ENCODE data around the gene HCAR2.

Gene HCAR2

GRCh38 chr12:122732611-122733010 is 29.5 kb upstream of the HCAR2 start:
- Histone ChIP-seq H2AFZ (ENCODE audit: low read depth) (no peak overlapping the region), H3K4me2 (no peak overlapping the region), H3K9ac (no peak overlapping the region), H4K20me1 (ENCODE audit: insufficient read depth) (no peaks in the 10 kb centered on the region), H3K4me3 (IDR thresholded peaks at IDR 0.05; ENCODE audit: insufficient read depth, low read depth, low read length) (no peak overlapping the region), H3K27me3 (ENCODE audit: insufficient read depth, low read depth) (no peaks in the 10 kb centered on the region), H3K36me3 (ENCODE audit: insufficient read depth) (no peaks in the 10 kb centered on the region), H3K79me2 (ENCODE audit: insufficient read depth, low read depth) (no peaks in the 10 kb centered on the region), H3K27ac (no peak overlapping the region), H3K4me1 (ENCODE audit: low read depth, poor library complexity, severe bottlenecking) (no peaks in the 10 kb centered on the region)
- no peak for TF ChIP-seq CTCF (conservative IDR thresholded peaks at IDR 0.05; ENCODE audit: low read depth, low read length)

DNA sequence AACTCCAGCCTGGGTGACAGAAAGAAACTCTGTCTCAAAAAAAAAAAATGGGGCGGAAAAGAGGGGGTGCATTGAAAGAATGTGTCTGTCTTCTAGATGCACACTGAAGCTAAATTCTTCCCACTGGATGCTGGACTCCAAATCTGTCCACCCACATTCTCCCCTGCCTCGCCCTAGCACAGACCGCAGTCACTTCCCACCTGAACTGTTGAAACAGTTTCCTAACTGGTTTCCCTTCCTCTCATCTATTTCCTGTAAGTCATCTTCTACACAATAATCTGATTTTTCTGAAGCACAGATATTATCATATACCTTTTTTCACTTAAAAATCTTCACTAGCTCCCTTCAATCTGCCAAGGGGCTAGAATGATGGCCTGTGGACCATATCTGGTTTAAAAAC is 29.0 kb upstream of the HCAR2 start:
- no peak overlapping the region for H3K4me2 ChIP-seq
- no peaks in the 10 kb centered on the region for H3K36me3 ChIP-seq (ENCODE audit: insufficient read depth)
- H3K27me3 ChIP-seq (ENCODE audit: insufficient read depth, low read depth), result no peaks in the 10 kb centered on the region
- H3K27ac ChIP-seq, result no peak overlapping the region
- H3K9ac ChIP-seq, result no peak overlapping the region
- no peaks in the 10 kb centered on the region for H4K20me1 ChIP-seq (ENCODE audit: insufficient read depth)
- no peak overlapping the region for H3K4me3 ChIP-seq (IDR thresholded peaks at IDR 0.05; ENCODE audit: insufficient read depth, low read depth, low read length)
- no peak overlapping the region for H2AFZ ChIP-seq (ENCODE audit: low read depth)
- no peaks in the 10 kb centered on the region for H3K4me1 ChIP-seq (ENCODE audit: low read depth, poor library complexity, severe bottlenecking)
- no peak for TF ChIP-seq CTCF (conservative IDR thresholded peaks at IDR 0.05; ENCODE audit: low read depth, low read length)
- no peaks in the 10 kb centered on the region for H3K79me2 ChIP-seq (ENCODE audit: insufficient read depth, low read depth)

DNA sequence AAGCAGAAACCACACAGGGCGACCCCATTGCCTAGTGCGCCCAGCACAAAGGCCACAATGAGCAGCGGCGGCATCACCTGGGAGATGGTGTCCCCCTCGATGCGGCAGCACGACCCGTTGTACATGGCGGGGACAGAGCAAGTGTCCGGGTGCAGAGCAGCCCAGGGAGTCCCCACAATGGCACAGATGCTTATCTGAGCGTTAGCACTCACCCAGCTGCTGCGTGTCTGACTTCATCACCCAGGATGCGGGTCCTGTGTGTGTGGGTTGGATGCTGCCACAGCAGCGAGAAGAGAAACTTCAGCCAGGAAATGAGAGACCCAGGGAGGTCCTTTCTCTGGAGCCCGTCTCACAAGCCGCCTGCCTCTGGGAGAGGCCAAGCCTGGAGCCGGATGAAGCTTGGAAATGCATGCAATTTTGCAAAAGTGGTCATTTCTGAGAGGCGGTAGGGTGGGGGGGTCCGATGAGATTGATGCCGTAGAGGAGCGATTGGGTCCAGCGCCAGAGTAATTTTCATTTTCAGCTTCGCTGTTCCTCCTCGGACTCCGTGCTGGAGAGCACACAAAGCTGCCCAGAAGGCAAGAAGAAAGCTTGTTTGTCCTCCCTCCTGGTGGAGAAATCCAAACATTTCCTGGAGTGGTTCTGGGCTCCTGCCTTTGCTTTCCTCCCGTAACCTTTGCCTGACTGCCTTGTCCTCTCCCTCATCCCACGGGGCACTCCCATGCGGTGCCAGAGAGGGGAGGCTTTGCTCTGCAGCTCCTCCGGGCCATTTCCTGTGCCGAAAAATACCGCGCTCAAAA is 27.3 kb upstream of the HCAR2 start, which contains the start of gene HCAR1:
HCAR1 (minus strand) TSS at position 630 of the 800 bp plus-strand sequence; CDS start at position 125, 505 bp downstream.
- H2AFZ ChIP-seq (ENCODE audit: low read depth), result no peak within 1 kb of the TSS
- no peak within 1 kb of the TSS for H3K27ac ChIP-seq
- H3K27me3 ChIP-seq (ENCODE audit: insufficient read depth, low read depth), result no peaks in the 10 kb centered on the region
- H3K36me3 ChIP-seq (ENCODE audit: insufficient read depth), result no peaks in the 10 kb centered on the region
- no peaks in the 10 kb centered on the region for H4K20me1 ChIP-seq (ENCODE audit: insufficient read depth)
- H3K4me1 ChIP-seq (ENCODE audit: low read depth, poor library complexity, severe bottlenecking), result no peaks in the 10 kb centered on the region
- no peak within 1 kb of the TSS for H3K4me2 ChIP-seq
- no peak for TF ChIP-seq CTCF (conservative IDR thresholded peaks at IDR 0.05; ENCODE audit: low read depth, low read length)
- H3K4me3 ChIP-seq (IDR thresholded peaks at IDR 0.05; ENCODE audit: insufficient read depth, low read depth, low read length), result no peak within 1 kb of the TSS
- no peaks in the 10 kb centered on the region for H3K79me2 ChIP-seq (ENCODE audit: insufficient read depth, low read depth)
- no peak within 1 kb of the TSS for H3K9ac ChIP-seq

GRCh38 chr12:122729583-122730214 is 26.5 kb upstream of the HCAR2 start:
- no peak overlapping the region for H3K4me2 ChIP-seq
- no peak for TF ChIP-seq CTCF (conservative IDR thresholded peaks at IDR 0.05; ENCODE audit: low read depth, low read length)

More at GRCh38 chr12:122729583-122730214, 26.5 kb upstream of the HCAR2 start:
- Histone ChIP-seq H3K36me3 (ENCODE audit: insufficient read depth) (no peaks in the 10 kb centered on the region), H3K79me2 (ENCODE audit: insufficient read depth, low read depth) (no peaks in the 10 kb centered on the region), H4K20me1 (ENCODE audit: insufficient read depth) (no peaks in the 10 kb centered on the region), H3K4me1 (ENCODE audit: low read depth, poor library complexity, severe bottlenecking) (no peaks in the 10 kb centered on the region), H3K27me3 (ENCODE audit: insufficient read depth, low read depth) (no peaks in the 10 kb centered on the region), H3K9ac (no peak overlapping the region), H2AFZ (ENCODE audit: low read depth) (no peak overlapping the region), H3K4me3 (IDR thresholded peaks at IDR 0.05; ENCODE audit: insufficient read depth, low read depth, low read length) (no peak overlapping the region), H3K27ac (no peak overlapping the region)
